Keratinocyte (primary cell): ENCODE results near the gene CDKL5.

ENCODE experiments used
- CTCF ChIP-seq, 3 experiments: IDR thresholded peaks in 1 of 3; conservative IDR thresholded peaks in 1 of 3; optimal IDR thresholded peaks in 1 of 3; 2 replicates in 2 of 3; 3 replicates in 1 of 3; pipeline versions ENCODE3 to v1.5.1; 2011; ENCODE audit warnings: low read length in 3 of 3, mild to moderate bottlenecking in 3 of 3, moderate library complexity in 2 of 3, control low read depth in 1 of 3, inconsistent platforms in 1 of 3; ENCODE audit not compliant: insufficient read depth in 2 of 3; ENCODE audit errors: extremely low read depth in 1 of 3
- EZH2 ChIP-seq: IDR thresholded peaks from one replicate; pipeline ENCODE4 v1.6.1; 2012; ENCODE audit warnings: inconsistent platforms, mild to moderate bottlenecking, low read length, moderate library complexity

- no peak for TF ChIP-seq CTCF (optimal IDR thresholded peaks at IDR 0.05 in 1 of 3, IDR thresholded peaks at IDR 0.05 in 1 of 3, conservative IDR thresholded peaks at IDR 0.05 in 1 of 3; ENCODE audit: extremely low read depth in 1 of 3, insufficient read depth in 2 of 3, low read length in 3 of 3)
- TF ChIP-seq EZH2, result no peak
Measured at GRCh38 chrX:18624599-18624998, 199.2 kb downstream of the CDKL5 start.
